Left ventricle myocardium inferior (tissue), 1 donor: ENCODE measurements around the gene PIM3. TPM values are rescaled to one million over a fixed set of nuclear protein-coding genes. Genes with fewer than 3 reads are reported as not detected.
A peak's percentile ranks its signal among the peaks of the same experiment; 100 is the strongest.

Source experiments
- DNase-seq: peaks from one replicate; pipeline ENCODE4 v3.0.0-alpha.2; 2020
- H3K27ac ChIP-seq: fragments of 200-600 bp; replicated peaks from 2 replicates; pipeline ENCODE4 v1.8.0; 2021
- H3K27me3 ChIP-seq: fragments of 200-600 bp; 2 replicates; pipeline ENCODE4 v1.8.0; 2021; ENCODE audit warnings: low read depth
- H3K36me3 ChIP-seq: fragments of 200-600 bp; 2 replicates; pipeline ENCODE4 v1.8.0; 2021
- H3K4me1 ChIP-seq: fragments of 200-600 bp; 2 replicates; pipeline ENCODE4 v1.8.0; 2021
- H3K4me3 ChIP-seq: fragments of 200-600 bp; 2 replicates; pipeline ENCODE4 v1.8.0; 2021; ENCODE audit warnings: mild to moderate bottlenecking, moderate library complexity
- H3K9me3 ChIP-seq: fragments of 200-600 bp; replicated peaks from 2 replicates; pipeline ENCODE4 v1.8.0; 2021
- intact Hi-C: fragments of 100-400 bp; cut with micrococcal nuclease; formaldehyde crosslinking; loops from one replicate; pipeline ENCODE4 v1.11.0; 2022
- total RNA-seq: library from RNA; stranded (reverse); fragmentation: NEBNext Ultra II Directional; extraction: Animal tissue kit (Norgen Biotek cat#: 25700); gene quantifications from one replicate; pipeline ENCODE4 v1.2.1, GENCODE V29; 2021
- TF ChIP-seq, protein P1 (sequence below): fragments of 200-600 bp; IDR thresholded peaks from 2 replicates; pipeline ENCODE4 v1.8.0; 2021; ENCODE audit warnings: antibody characterized with exemption, mild to moderate bottlenecking, borderline replicate concordance
- donor health status: DM: no; HTN: yes; CAD: no; lungs with severe emphysema.

Gene PIM3
- total RNA-seq, 1 donor from 2014 or later, result 57.1 TPM

DNA sequence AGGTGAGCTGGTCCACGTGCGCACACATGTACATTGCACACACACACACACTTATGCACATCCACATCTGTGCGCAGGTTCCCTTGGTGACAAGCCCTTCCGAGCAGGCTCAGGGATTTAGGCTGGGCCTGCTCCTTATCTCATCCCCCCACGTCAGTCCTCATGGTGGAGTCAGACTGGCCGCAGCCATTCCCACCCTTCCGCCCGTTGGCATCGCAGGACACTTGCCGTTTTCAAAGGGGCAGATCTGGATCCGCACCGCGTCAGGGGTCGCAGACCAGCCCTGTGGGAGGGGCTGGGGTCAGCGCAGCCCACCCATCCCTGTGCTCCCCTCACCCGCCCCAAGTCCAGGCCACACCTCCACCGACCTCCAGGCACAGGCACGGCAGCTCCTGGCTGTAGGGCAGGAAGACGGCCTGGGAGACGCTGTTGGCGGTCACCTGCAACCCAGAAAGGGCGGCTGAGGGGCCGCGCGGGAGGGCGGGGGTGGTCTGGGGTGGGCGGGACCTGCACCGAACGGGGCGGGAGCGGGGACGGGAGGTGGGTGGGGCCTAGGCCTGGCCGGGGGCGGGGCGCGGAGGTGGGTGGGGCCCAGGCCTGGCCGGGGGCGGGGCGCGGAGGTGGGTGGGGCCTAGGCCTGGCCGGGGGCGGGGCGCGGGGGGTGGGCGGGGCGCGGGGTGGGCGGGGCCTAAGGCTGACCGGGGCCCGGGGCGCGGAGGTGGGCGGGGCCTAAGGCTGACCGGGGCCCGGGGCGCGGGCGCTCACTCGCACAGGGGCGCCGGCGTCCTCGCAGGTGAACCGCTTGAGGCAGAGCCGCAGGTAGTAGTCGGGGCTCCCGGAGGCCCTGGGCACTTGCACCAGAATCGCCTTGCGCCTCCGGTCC, 38.7 kb downstream of the PIM3 start:
- no peak for DNase-seq
- Histone ChIP-seq H3K27ac (no peak overlapping the region), H3K27me3 (peaks cover 42% of the 10 kb centered on the region), H3K4me3 (peak overlapping the region; percentile 52), H3K9me3 (no peaks in the 10 kb centered on the region), H3K36me3 (no peaks in the 10 kb centered on the region), H3K4me1 (peaks cover 4% of the 10 kb centered on the region)
- intact Hi-C loops, result loop anchor here (10.0 kb wide), 1 partner anchor 75 kb away; no protein-coding TSS in a partner anchor
- TF ChIP-seq, protein P1, sequence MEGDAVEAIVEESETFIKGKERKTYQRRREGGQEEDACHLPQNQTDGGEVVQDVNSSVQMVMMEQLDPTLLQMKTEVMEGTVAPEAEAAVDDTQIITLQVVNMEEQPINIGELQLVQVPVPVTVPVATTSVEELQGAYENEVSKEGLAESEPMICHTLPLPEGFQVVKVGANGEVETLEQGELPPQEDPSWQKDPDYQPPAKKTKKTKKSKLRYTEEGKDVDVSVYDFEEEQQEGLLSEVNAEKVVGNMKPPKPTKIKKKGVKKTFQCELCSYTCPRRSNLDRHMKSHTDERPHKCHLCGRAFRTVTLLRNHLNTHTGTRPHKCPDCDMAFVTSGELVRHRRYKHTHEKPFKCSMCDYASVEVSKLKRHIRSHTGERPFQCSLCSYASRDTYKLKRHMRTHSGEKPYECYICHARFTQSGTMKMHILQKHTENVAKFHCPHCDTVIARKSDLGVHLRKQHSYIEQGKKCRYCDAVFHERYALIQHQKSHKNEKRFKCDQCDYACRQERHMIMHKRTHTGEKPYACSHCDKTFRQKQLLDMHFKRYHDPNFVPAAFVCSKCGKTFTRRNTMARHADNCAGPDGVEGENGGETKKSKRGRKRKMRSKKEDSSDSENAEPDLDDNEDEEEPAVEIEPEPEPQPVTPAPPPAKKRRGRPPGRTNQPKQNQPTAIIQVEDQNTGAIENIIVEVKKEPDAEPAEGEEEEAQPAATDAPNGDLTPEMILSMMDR, result no peak

DNA sequence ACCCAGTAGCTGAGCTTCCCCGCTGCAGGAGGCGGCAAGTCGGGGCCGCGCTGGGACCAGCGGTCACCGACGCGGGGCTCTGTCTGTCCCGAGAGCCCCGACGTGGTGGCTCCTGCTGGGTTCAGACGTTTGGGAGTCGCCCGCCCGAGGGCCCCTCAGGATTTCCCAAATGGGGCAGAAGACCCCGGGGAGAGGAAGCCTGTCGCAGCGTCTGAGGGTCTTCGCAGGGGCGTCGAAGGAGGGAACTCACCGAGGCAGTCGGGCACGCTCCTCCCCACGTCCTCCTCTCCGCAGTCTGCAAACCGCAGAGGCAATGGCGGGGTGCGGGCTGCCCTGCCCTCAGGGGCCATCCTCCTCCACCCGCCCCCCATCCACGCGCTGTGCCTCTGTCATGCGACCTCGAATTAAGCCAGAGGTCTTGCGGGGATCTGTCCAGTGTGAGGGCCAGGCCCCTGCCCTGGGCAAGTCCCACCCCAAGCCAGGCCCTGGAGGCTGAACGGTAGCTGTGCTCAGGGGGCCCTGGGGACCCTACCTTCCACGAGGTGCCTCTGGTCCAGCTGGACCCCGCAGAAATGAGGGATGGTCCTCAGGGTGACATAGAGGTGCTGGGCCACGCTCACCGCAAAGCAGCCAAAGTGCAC, 39.5 kb downstream of the PIM3 start:
- Histone ChIP-seq H3K4me1 (peaks cover 4% of the 10 kb centered on the region), H3K27ac (no peak overlapping the region), H3K36me3 (no peaks in the 10 kb centered on the region), H3K4me3 (peak overlapping the region; percentile 52), H3K9me3 (no peaks in the 10 kb centered on the region), H3K27me3 (peaks cover 45% of the 10 kb centered on the region)
- TF ChIP-seq, protein P1, result no peak
- intact Hi-C loops, result loop anchor here (10.0 kb wide), 1 partner anchor 75 kb away; no protein-coding TSS in a partner anchor
- no peak for DNase-seq

DNA sequence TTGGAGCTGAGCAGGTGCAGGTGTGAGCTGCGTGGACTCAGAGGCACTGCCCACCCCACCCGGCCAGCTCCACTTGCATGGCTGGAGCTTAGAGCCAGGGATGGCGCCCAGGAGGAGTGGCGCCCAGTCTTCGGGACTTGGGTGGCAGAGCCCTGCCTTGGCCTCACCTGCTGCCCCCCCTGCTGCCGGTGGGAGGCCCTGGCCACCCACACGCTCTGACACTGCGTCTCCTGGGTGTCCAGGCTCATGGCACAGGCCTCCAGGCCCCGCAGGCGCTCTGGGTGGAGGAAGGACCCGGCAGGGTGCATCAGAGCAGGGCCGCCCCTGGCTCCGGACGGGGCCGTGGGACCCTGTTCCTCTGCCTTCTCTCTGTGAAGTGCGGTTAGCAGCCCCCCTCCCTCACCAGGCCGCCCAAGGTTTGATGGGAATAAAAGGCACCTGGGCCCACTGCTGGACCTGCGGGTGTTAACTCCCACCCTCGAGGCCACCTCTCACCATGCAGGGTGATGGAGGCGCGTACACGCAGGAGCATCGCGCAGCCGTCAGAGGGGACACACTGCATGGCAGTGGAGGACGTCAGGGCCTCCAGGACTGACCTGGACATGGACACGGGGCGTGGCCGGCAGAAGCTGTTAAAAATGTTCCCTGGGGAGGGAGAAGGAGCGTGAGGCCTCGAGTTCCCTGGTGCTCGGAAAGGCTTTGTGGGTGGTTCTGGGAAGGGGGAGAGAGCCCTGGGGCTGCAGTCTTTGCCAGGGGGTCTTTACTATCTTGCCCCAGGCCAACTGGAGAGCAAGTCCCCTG, 40.2 kb downstream of the PIM3 start:
- Histone ChIP-seq H3K27ac (no peak overlapping the region), H3K27me3 (peaks cover 45% of the 10 kb centered on the region), H3K4me1 (peaks cover 4% of the 10 kb centered on the region), H3K4me3 (no peak overlapping the region), H3K9me3 (no peaks in the 10 kb centered on the region), H3K36me3 (no peaks in the 10 kb centered on the region)
- TF ChIP-seq, protein P1, result no peak
- intact Hi-C loops, result no loop called here
- no peak for DNase-seq

DNA sequence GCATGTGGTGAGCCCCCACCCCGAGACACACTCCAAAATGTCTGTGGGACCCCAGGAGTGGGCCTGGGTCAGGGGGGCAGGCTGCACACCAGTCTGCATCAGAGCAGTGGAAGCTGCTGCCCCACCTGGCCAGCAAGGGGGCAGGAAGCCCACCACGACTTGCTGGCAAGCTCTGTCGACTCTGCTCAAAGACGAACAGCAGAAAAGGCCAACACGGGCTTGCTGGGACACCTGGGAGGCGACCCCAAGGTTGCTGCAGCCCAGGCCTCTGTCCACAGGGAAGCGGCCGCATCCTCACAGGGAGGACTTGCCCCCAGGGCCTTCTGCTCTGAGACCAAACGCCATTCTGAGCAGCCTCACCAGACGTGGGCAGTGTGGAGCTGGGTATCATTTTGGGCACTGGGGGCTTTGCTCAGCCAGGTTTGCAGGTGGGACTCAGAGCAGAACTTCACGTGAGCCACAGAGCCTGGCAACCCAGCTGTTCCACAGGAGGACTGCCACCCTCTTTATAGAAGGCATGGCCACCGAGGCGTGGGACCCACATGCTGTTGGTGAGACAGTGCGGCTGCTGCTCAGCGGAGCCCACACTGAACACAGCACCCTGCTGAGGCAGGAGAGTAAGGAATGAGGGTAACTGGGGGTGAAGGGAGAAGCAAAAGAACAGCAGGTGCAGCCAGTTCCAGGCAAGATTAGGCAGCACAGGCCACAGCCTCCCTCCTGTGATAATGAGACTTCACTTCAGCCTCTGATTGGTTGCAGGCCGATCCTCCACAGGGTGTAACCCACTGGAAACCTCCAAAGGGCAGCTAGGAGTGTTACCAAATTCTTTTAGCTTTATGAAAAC, 41.0 kb downstream of the PIM3 start:
- Histone ChIP-seq H3K36me3 (no peaks in the 10 kb centered on the region), H3K4me3 (no peak overlapping the region), H3K4me1 (peaks cover 4% of the 10 kb centered on the region), H3K27ac (no peak overlapping the region), H3K9me3 (no peaks in the 10 kb centered on the region), H3K27me3 (peaks cover 45% of the 10 kb centered on the region)
- TF ChIP-seq, protein P1, result no peak
- no peak for DNase-seq
- intact Hi-C loops, result no loop called here
